GM23338 (cell line): ENCODE measurements around the gene CIB4. TPM values are rescaled to one million over a fixed set of nuclear protein-coding genes. Genes with fewer than 3 reads are reported as not detected.

ENCODE experiments used
- ATAC-seq: fragments of 200-7000 bp; cut with Tn5 transposase; 3 replicates; pipeline ENCODE4 v1.9.1; 2020
- DNase-seq: peaks from one replicate; pipeline ENCODE4 v3.0.0-alpha.2; 2015; ENCODE audit warnings: low spot score
- H2AFZ ChIP-seq: fragments of 200-600 bp; sonication (generic); 2 replicates; pipeline ENCODE4 v1.8.0; 2016; ENCODE audit warnings: antibody characterized with exemption, mild to moderate bottlenecking, moderate library complexity
- H3F3A ChIP-seq: fragments of 200-600 bp; sonication (generic); replicated peaks from 2 replicates; pipeline ENCODE4 v1.8.0; 2017; ENCODE audit warnings: antibody characterized with exemption, mixed run types, low read depth
- H3K27ac ChIP-seq: fragments of 200-600 bp; sonication (generic); 2 replicates; pipeline ENCODE4 v1.6.1; 2016; ENCODE audit warnings: low read depth
- H3K27me3 ChIP-seq: fragments of 200-600 bp; sonication (generic); 2 replicates; pipeline ENCODE4 v1.8.0; 2016; ENCODE audit warnings: mild to moderate bottlenecking, mixed run types, moderate library complexity; ENCODE audit not compliant: insufficient read depth
- H3K36me3 ChIP-seq: fragments of 200-600 bp; sonication (generic); 2 replicates; pipeline ENCODE4 v1.8.0; 2016; ENCODE audit warnings: mild to moderate bottlenecking; ENCODE audit not compliant: insufficient read depth
- H3K4me1 ChIP-seq: fragments of 200-600 bp; sonication (generic); 2 replicates; pipeline ENCODE4 v1.8.0; 2016; ENCODE audit warnings: mild to moderate bottlenecking, moderate library complexity; ENCODE audit not compliant: insufficient read depth
- H3K4me2 ChIP-seq: fragments of 200-600 bp; sonication (generic); 2 replicates; pipeline ENCODE4 v1.7.1; 2017; ENCODE audit warnings: mixed run types
- H3K4me3 ChIP-seq: fragments of 200-600 bp; sonication (generic); 2 replicates; pipeline ENCODE4 v1.6.1; 2016; ENCODE audit warnings: mixed run types
- H3K79me2 ChIP-seq: fragments of 200-600 bp; sonication (generic); replicated peaks from 2 replicates; pipeline ENCODE4 v1.8.0; 2017; ENCODE audit warnings: mild to moderate bottlenecking; ENCODE audit not compliant: insufficient read depth
- H3K9me2 ChIP-seq: fragments of 200-600 bp; sonication (generic); 2 replicates; pipeline ENCODE4 v1.8.0; 2017; ENCODE audit not compliant: insufficient read depth
- H4K20me1 ChIP-seq: fragments of 200-600 bp; sonication (generic); replicated peaks from 2 replicates; pipeline ENCODE4 v1.8.0; 2017; ENCODE audit warnings: mild to moderate bottlenecking; ENCODE audit not compliant: insufficient read depth
- H3K27ac Mint-ChIP-seq: 2 replicates; pipeline ENCODE4 v1.8.0; 2020; ENCODE audit warnings: inconsistent platforms, mild to moderate bottlenecking, moderate library complexity, mixed read lengths
- H3K27me3 Mint-ChIP-seq: 3 replicates; pipeline ENCODE4 v1.8.0; 2022; ENCODE audit warnings: low read depth, mild to moderate bottlenecking, moderate library complexity, mixed read lengths, inconsistent platforms; ENCODE audit not compliant: insufficient read depth, poor library complexity
- H3K36me3 Mint-ChIP-seq: 3 replicates; pipeline ENCODE4 v1.8.0; 2021; ENCODE audit warnings: low read depth, mild to moderate bottlenecking, inconsistent platforms, moderate library complexity, mixed read lengths
- H3K4me1 Mint-ChIP-seq: 3 replicates; pipeline ENCODE4 v1.8.0; 2020; ENCODE audit warnings: mild to moderate bottlenecking, inconsistent platforms, mixed read lengths
- H3K4me3 Mint-ChIP-seq: 3 replicates; pipeline ENCODE4 v1.8.0; 2021; ENCODE audit warnings: moderate library complexity, mild to moderate bottlenecking, inconsistent platforms, mixed read lengths
- H3K9me3 Mint-ChIP-seq: 3 replicates; pipeline ENCODE4 v1.8.0; 2020; ENCODE audit warnings: moderate library complexity, mild to moderate bottlenecking, inconsistent platforms, mixed read lengths
- EZH2phosphoT487 ChIP-seq: fragments of 200-600 bp; sonication (generic); IDR thresholded peaks from one replicate; pipeline ENCODE4 v1.8.1; 2018; ENCODE audit warnings: antibody characterized with exemption; ENCODE audit not compliant: unreplicated experiment
- ZNF114 ChIP-seq: fragments of 250-450 bp; sonication (Bioruptor Pico); IDR thresholded peaks from 2 replicates; pipeline ENCODE4 v1.5.0; 2020; ENCODE audit warnings: mild to moderate bottlenecking, moderate library complexity
- polyA plus RNA-seq: library from polyadenylated mRNA; unstranded; fragments of >200 nt; fragmentation: Nextera tagmentation; extraction: Ambion mirVana; gene quantifications from 2 replicates; pipeline ENCODE4 v1.2.1, GENCODE V29; 2016
- total RNA-seq: library from RNA; depleted of rRNA; stranded (reverse); fragments of >200 nt; shearing (Covaris generic); gene quantifications from 2 replicates; pipeline ENCODE4 v1.2.3, GENCODE V29; 2014
- TF ChIP-seq, protein P1 (sequence below): IDR thresholded peaks from one replicate; pipeline ENCODE4 v1.6.1; 2018; ENCODE audit warnings: antibody characterized with exemption; ENCODE audit not compliant: unreplicated experiment
- TF ChIP-seq, protein P2 (sequence below): fragments of 250-450 bp; sonication (Bioruptor Pico); IDR thresholded peaks from 2 replicates; pipeline ENCODE4 v1.5.0; 2020; ENCODE audit warnings: mild to moderate bottlenecking, moderate library complexity

The CIB4 gene
- total and polyA plus RNA-seq, 2 experiments from 2014 or later: not detected

DNA sequence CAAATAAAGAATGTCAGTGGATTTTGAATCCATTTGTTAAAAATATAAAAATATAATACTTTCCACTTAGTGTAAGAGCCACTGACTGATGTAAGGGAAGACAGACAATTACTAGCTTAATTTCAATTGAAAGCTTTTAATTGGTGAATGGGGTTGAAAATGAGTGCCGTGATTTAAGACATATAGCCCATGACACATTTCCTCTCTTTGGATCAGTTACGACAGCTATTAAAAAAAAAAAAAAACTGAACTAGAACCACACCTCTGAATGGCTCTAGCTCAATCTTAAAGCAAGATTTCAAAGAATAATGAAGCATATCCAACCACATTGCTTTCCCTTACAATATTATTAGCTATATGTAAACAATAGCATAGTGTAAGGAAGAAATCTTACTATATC is 44.0 kb downstream of the CIB4 start (continued):
- TF ChIP-seq, protein P1, sequence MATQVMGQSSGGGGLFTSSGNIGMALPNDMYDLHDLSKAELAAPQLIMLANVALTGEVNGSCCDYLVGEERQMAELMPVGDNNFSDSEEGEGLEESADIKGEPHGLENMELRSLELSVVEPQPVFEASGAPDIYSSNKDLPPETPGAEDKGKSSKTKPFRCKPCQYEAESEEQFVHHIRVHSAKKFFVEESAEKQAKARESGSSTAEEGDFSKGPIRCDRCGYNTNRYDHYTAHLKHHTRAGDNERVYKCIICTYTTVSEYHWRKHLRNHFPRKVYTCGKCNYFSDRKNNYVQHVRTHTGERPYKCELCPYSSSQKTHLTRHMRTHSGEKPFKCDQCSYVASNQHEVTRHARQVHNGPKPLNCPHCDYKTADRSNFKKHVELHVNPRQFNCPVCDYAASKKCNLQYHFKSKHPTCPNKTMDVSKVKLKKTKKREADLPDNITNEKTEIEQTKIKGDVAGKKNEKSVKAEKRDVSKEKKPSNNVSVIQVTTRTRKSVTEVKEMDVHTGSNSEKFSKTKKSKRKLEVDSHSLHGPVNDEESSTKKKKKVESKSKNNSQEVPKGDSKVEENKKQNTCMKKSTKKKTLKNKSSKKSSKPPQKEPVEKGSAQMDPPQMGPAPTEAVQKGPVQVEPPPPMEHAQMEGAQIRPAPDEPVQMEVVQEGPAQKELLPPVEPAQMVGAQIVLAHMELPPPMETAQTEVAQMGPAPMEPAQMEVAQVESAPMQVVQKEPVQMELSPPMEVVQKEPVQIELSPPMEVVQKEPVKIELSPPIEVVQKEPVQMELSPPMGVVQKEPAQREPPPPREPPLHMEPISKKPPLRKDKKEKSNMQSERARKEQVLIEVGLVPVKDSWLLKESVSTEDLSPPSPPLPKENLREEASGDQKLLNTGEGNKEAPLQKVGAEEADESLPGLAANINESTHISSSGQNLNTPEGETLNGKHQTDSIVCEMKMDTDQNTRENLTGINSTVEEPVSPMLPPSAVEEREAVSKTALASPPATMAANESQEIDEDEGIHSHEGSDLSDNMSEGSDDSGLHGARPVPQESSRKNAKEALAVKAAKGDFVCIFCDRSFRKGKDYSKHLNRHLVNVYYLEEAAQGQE: no peak
- TF ChIP-seq ZNF114 (CRISPR knock-in tag): no peak
- TF ChIP-seq EZH2phosphoT487: no peak

DNA sequence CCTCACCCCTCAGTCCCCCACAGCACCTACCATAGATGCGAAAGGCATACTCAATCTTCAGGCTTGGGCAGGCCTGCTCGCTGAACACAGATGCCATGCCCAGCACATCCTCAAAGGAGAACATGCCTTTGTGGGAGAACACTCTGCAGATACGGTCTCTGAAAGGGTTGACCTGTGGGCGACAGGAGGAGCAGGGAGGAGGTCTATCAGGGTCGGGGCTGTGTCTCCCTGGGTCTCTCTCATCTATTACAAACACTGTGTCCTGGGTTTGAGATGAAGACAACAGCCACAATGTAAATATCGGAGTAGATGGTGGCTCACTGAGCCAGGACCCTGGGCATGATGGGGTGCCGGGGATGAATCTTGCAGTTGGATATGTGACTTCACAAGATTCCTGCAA is 46.0 kb downstream of the CIB4 start:
- Histone ChIP-seq H3K79me2 (no peaks in the 10 kb centered on the region), H3K4me3 (no peak overlapping the region), H3K27ac (no peak overlapping the region), H3K4me2 (no peak overlapping the region), H3K9me2 (no peaks in the 10 kb centered on the region), H3K27me3 (no peaks in the 10 kb centered on the region), H3K4me1 (no peaks in the 10 kb centered on the region), H3F3A (no peaks in the 10 kb centered on the region), H3K36me3 (no peaks in the 10 kb centered on the region), H2AFZ (no peak overlapping the region), H4K20me1 (no peaks in the 10 kb centered on the region; the same call in 1 of the 2 replicates)
- peaks cover 7% of the 10 kb centered on the region; the same call in 2 of the 3 replicates for H3K4me1 Mint-ChIP-seq
- ATAC-seq (no peak), DNase-seq (no peak)
- H3K4me3 Mint-ChIP-seq: no peak overlapping the region
- H3K27me3 Mint-ChIP-seq: peaks cover 1% of the 10 kb centered on the region
- H3K36me3 Mint-ChIP-seq: no peaks in the 10 kb centered on the region
- H3K9me3 Mint-ChIP-seq: no peaks in the 10 kb centered on the region; the same call in 2 of the 3 replicates
- TF ChIP-seq ZNF114 (CRISPR knock-in tag): no peak
- TF ChIP-seq, protein P2, sequence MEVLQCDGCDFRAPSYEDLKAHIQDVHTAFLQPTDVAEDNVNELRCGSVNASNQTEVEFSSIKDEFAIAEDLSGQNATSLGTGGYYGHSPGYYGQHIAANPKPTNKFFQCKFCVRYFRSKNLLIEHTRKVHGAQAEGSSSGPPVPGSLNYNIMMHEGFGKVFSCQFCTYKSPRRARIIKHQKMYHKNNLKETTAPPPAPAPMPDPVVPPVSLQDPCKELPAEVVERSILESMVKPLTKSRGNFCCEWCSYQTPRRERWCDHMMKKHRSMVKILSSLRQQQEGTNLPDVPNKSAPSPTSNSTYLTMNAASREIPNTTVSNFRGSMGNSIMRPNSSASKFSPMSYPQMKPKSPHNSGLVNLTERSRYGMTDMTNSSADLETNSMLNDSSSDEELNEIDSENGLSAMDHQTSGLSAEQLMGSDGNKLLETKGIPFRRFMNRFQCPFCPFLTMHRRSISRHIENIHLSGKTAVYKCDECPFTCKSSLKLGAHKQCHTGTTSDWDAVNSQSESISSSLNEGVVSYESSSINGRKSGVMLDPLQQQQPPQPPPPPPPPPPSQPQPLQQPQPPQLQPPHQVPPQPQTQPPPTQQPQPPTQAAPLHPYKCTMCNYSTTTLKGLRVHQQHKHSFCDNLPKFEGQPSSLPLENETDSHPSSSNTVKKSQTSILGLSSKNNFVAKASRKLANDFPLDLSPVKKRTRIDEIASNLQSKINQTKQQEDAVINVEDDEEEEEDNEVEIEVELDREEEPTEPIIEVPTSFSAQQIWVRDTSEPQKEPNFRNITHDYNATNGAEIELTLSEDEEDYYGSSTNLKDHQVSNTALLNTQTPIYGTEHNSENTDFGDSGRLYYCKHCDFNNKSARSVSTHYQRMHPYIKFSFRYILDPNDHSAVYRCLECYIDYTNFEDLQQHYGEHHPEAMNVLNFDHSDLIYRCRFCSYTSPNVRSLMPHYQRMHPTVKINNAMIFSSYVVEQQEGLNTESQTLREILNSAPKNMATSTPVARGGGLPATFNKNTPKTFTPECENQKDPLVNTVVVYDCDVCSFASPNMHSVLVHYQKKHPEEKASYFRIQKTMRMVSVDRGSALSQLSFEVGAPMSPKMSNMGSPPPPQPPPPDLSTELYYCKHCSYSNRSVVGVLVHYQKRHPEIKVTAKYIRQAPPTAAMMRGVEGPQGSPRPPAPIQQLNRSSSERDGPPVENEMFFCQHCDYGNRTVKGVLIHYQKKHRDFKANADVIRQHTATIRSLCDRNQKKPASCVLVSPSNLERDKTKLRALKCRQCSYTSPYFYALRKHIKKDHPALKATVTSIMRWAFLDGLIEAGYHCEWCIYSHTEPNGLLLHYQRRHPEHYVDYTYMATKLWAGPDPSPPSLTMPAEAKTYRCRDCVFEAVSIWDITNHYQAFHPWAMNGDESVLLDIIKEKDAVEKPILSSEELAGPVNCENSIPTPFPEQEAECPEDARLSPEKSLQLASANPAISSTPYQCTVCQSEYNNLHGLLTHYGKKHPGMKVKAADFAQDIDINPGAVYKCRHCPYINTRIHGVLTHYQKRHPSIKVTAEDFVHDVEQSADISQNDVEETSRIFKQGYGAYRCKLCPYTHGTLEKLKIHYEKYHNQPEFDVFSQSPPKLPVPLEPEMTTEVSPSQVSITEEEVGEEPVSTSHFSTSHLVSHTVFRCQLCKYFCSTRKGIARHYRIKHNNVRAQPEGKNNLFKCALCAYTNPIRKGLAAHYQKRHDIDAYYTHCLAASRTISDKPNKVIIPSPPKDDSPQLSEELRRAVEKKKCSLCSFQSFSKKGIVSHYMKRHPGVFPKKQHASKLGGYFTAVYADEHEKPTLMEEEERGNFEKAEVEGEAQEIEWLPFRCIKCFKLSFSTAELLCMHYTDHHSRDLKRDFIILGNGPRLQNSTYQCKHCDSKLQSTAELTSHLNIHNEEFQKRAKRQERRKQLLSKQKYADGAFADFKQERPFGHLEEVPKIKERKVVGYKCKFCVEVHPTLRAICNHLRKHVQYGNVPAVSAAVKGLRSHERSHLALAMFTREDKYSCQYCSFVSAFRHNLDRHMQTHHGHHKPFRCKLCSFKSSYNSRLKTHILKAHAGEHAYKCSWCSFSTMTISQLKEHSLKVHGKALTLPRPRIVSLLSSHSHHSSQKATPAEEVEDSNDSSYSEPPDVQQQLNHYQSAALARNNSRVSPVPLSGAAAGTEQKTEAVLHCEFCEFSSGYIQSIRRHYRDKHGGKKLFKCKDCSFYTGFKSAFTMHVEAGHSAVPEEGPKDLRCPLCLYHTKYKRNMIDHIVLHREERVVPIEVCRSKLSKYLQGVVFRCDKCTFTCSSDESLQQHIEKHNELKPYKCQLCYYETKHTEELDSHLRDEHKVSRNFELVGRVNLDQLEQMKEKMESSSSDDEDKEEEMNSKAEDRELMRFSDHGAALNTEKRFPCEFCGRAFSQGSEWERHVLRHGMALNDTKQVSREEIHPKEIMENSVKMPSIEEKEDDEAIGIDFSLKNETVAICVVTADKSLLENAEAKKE: no peak
- H3K27ac Mint-ChIP-seq: no peak overlapping the region
